IMR-90 (cell line): Measurements from ENCODE around the gene THAP5. TPM values are rescaled to one million over a fixed set of nuclear protein-coding genes. Genes with fewer than 3 reads are reported as not detected.

ENCODE experiments used
- ATAC-seq: fragments of 200-7000 bp; cut with Tn5 transposase; 2 replicates; pipeline ENCODE4 v1.9.1; 2020; ENCODE audit warnings: low read depth, mild to moderate bottlenecking, moderate library complexity
- BruUV-seq: library from RNA; stranded (reverse); fragments of 400-500 nt; replicated peaks from 2 replicates; lab custom pipeline; 2021; lab: Mats Ljungman, UMichigan
- CTCF ChIA-PET: fragments of 300-600 bp; formaldehyde crosslinking; extraction: SDS; loops from one replicate; lab custom pipeline; 2021; ENCODE audit warnings: antibody characterized with exemption; lab: Yijun Ruan, JAX
- POLR2A ChIA-PET: fragments of 300-600 bp; sonication (Branson Sonifier 250); formaldehyde crosslinking; loops from one replicate; lab custom pipeline; 2022; ENCODE audit warnings: antibody characterized with exemption; ENCODE audit not compliant: unreplicated experiment; lab: Charles Lee
- DNase-seq: peaks from one replicate; pipeline ENCODE4 v3.0.0; 2013
- H2AFZ ChIP-seq: replicated peaks from 2 replicates; pipeline ENCODE3; 2013; ENCODE audit warnings: low read length, mild to moderate bottlenecking; ENCODE audit not compliant: poor library complexity
- H2AK5ac ChIP-seq: 2 replicates; pipeline ENCODE4 v1.6.1; 2013; ENCODE audit warnings: low read depth, low read length, inconsistent platforms
- H2AK9ac ChIP-seq: replicated peaks from 2 replicates; pipeline ENCODE3; 2013; ENCODE audit warnings: mild to moderate bottlenecking, low read depth, low read length, moderate library complexity; ENCODE audit not compliant: poor library complexity
- H2BK120ac ChIP-seq: 2 replicates; pipeline ENCODE4 v1.6.1; 2013; ENCODE audit warnings: low read depth, low read length, inconsistent platforms
- H2BK15ac ChIP-seq: 3 replicates; pipeline ENCODE4 v1.6.1; 2013; ENCODE audit warnings: low read depth, low read length, inconsistent platforms
- H2BK20ac ChIP-seq: 2 replicates; pipeline ENCODE4 v1.6.1; 2013; ENCODE audit warnings: low read depth, mild to moderate bottlenecking, inconsistent platforms, low read length, moderate library complexity
- H2BK5ac ChIP-seq: 2 replicates; pipeline ENCODE4 v1.6.1; 2013; ENCODE audit warnings: mild to moderate bottlenecking, low read depth, low read length, inconsistent platforms; ENCODE audit not compliant: poor library complexity, severe bottlenecking
- H3K14ac ChIP-seq: replicated peaks from 2 replicates; pipeline ENCODE4 v1.6.1; 2013; ENCODE audit warnings: low read depth, low read length, inconsistent platforms
- H3K18ac ChIP-seq: 2 replicates; pipeline ENCODE4 v1.6.1; 2013; ENCODE audit warnings: low read depth, low read length, control low read depth
- H3K23ac ChIP-seq: 2 replicates; pipeline ENCODE4 v1.6.1; 2013; ENCODE audit warnings: low read depth, low read length, inconsistent platforms
- H3K27ac ChIP-seq: 2 replicates; pipeline ENCODE4 v1.5.1; 2013; ENCODE audit warnings: mild to moderate bottlenecking, control low read depth, low read length; ENCODE audit not compliant: insufficient read depth
- H3K27me3 ChIP-seq: 2 replicates; pipeline ENCODE4 v1.6.1; 2013; ENCODE audit warnings: low read length; ENCODE audit not compliant: control insufficient read depth, insufficient read depth
- H3K36me3 ChIP-seq: 2 replicates; pipeline ENCODE4 v1.6.1; 2013; ENCODE audit warnings: low read length, mixed read lengths; ENCODE audit not compliant: control insufficient read depth, insufficient read depth
- H3K4ac ChIP-seq: 2 replicates; pipeline ENCODE4 v1.6.1; 2013; ENCODE audit warnings: low read depth, low read length, inconsistent platforms
- H3K4me1 ChIP-seq: 2 replicates; pipeline ENCODE4 v1.6.1; 2013; ENCODE audit warnings: low read length, mixed read lengths; ENCODE audit not compliant: control insufficient read depth, insufficient read depth
- H3K4me2 ChIP-seq: 2 replicates; pipeline ENCODE4 v1.6.1; 2013; ENCODE audit warnings: low read depth, mild to moderate bottlenecking, control low read depth, low read length, moderate library complexity
- H3K4me3 ChIP-seq: 2 replicates; pipeline ENCODE4 v1.5.1; 2013; ENCODE audit warnings: low read depth, mild to moderate bottlenecking, control low read depth, low read length, moderate library complexity; ENCODE audit not compliant: insufficient read depth
- H3K56ac ChIP-seq: 2 replicates; pipeline ENCODE4 v1.6.1; 2013; ENCODE audit warnings: low read length, inconsistent platforms; ENCODE audit not compliant: insufficient read depth; ENCODE audit errors: extremely low read depth
- H3K79me1 ChIP-seq, 2 experiments: 2 replicates each; pipeline ENCODE4 v1.6.1; 2013; ENCODE audit warnings: low read length in 2 of 2, inconsistent platforms in 1 of 2, low read depth in 1 of 2
- H3K9ac ChIP-seq: 2 replicates; pipeline ENCODE4 v1.6.1; 2013; ENCODE audit warnings: low read depth, low read length, control low read depth
- H3K9me1 ChIP-seq: 2 replicates; pipeline ENCODE4 v1.6.1; 2013; ENCODE audit warnings: low read length, inconsistent platforms; ENCODE audit not compliant: insufficient read depth
- H3K9me3 ChIP-seq: 2 replicates; pipeline ENCODE4 v1.6.1; 2013; ENCODE audit warnings: low read length; ENCODE audit not compliant: control insufficient read depth, insufficient read depth
- H4K20me1 ChIP-seq: 2 replicates; pipeline ENCODE4 v1.6.1; 2013; ENCODE audit warnings: low read length, inconsistent platforms; ENCODE audit not compliant: insufficient read depth
- H4K5ac ChIP-seq: 2 replicates; pipeline ENCODE4 v1.6.1; 2013; ENCODE audit warnings: mild to moderate bottlenecking, low read depth, low read length, control low read depth
- H4K8ac ChIP-seq, 2 experiments: 2 replicates each; pipeline ENCODE4 v1.6.1; 2013; ENCODE audit warnings: low read depth in 2 of 2, low read length in 2 of 2, control low read depth in 1 of 2, inconsistent platforms in 1 of 2
- H4K91ac ChIP-seq: 2 replicates; pipeline ENCODE4 v1.6.1; 2013; ENCODE audit warnings: low read depth, low read length, inconsistent platforms; ENCODE audit not compliant: insufficient read depth
- MAFK ChIP-seq: IDR thresholded peaks from 2 replicates; pipeline ENCODE4 v1.6.1; 2012; ENCODE audit warnings: low read depth, low read length, improper control_type of control experiment
- MAZ ChIP-seq: IDR thresholded peaks from 2 replicates; pipeline ENCODE4 v1.6.1; 2012; ENCODE audit warnings: low read depth, mild to moderate bottlenecking, low read length, improper control_type of control experiment, moderate library complexity, borderline replicate concordance
- RCOR1 ChIP-seq: IDR thresholded peaks from 2 replicates; pipeline ENCODE4 v1.6.1; 2012; ENCODE audit warnings: mild to moderate bottlenecking, low read length, improper control_type of control experiment; ENCODE audit not compliant: insufficient replicate concordance
- WGBS, 2 experiments: methylation state at CpG; one replicate each; pipeline versions ENCODE4 v1.1.5 to v1.1.7; 2013; ENCODE audit warnings: missing lambda C conversion rate in 2 of 2; ENCODE audit not compliant: insufficient read length in 1 of 2; ENCODE audit errors: extremely low coverage in 2 of 2; 5-methylcytosine and 5-hydroxymethylcytosine counted together
- dilution Hi-C: fragments of 300-500 bp; cut with HindIII; formaldehyde crosslinking; loops from one replicate; pipeline ENCODE4 v1.14.3; 2018; ENCODE audit warnings: low sequenced_read_pairs; ENCODE audit not compliant: unreplicated experiment
- in situ Hi-C: fragments of 300-500 bp; cut with MboI; formaldehyde crosslinking; loops from 3 replicates; pipeline ENCODE4 v1.14.3; 2019; ENCODE audit warnings: low sequenced_read_pairs, inconsistent platforms, mixed read lengths
- intact Hi-C: fragments of 100-400 bp; cut with micrococcal nuclease; formaldehyde crosslinking; loops from 2 replicates; pipeline ENCODE4 v1.10.0; 2022
- polyA plus RNA-seq, 3 experiments: library from polyadenylated mRNA; depleted of rRNA; stranded (reverse); fragments of >200 nt; gene quantifications; 2 replicates each; pipeline ENCODE4 v1.2.3, GENCODE V29; 2012; ENCODE audit warnings: low replicate concordance in 1 of 3
- total RNA-seq: library from RNA; depleted of rRNA; stranded (reverse); fragments of >200 nt; gene quantifications from 2 replicates; pipeline ENCODE4 v1.2.3, GENCODE V29; 2012; rRNA removed

The THAP5 gene
- total and polyA plus RNA-seq, 2 of the 4 experiments (the other 2 are of a cell fraction) = 6.7 to 23.7 TPM

DNA sequence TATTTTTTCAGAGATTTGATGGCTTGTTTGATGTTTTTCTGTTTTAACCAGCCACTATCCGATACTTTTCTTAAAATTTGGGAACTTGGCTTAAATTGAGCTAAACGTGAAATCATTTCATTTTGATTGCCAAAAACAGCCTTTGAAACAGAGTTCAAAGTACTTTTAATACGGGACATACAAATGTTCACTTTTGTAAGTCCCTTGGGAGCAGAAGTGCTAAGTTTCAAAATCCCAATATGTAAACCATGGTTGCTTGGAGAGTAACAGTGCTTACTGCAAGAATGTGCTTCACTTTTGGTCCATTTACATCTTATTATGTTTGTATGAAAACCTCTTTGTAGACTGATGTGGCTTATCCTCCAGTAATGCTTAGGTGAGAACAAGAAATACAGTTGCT is 54.5 kb downstream of the THAP5 start:
- CTCF ChIA-PET = no interaction called here
- dilution Hi-C loops = no loop called here
- no peak overlapping the region for H2BK15ac ChIP-seq
- peaks cover 2% of the 10 kb centered on the region; the same call in 1 of the 2 replicates for H3K9me3 ChIP-seq
- H2AK5ac ChIP-seq = no peak overlapping the region
- 0% methylated on average over 1 of the region's 3 CpGs; no CpG with 5 or more reads in 1 of the 2 experiments for WGBS, 2 experiments
- H3K4me3 ChIP-seq = no peak overlapping the region
- no peak overlapping the region for H2BK5ac ChIP-seq
- no peak overlapping the region for H3K9ac ChIP-seq
- H3K27me3 ChIP-seq = no peaks in the 10 kb centered on the region
- in situ Hi-C loops = no loop called here
- H3K36me3 ChIP-seq = peaks cover 11% of the 10 kb centered on the region
- BruUV-seq = no TSS peak
- H4K91ac ChIP-seq = no peak overlapping the region
- H4K5ac ChIP-seq = no peak overlapping the region
- no peaks in the 10 kb centered on the region for H3K9me1 ChIP-seq
- no peak overlapping the region for H3K18ac ChIP-seq
- H4K8ac ChIP-seq = no peak overlapping the region
- H3K56ac ChIP-seq = no peak overlapping the region
- DNase-seq = no peak
- TF ChIP-seq MAFK (no peak), MAZ (no peak), RCOR1 (no peak)
- peaks cover 16 to 21% of the 10 kb centered on the region in 2 experiments for H3K79me1 ChIP-seq
- no peak overlapping the region for H3K4me2 ChIP-seq
- H2AFZ ChIP-seq = no peak overlapping the region
- no peaks in the 10 kb centered on the region for H4K20me1 ChIP-seq
- no peak overlapping the region for H3K4ac ChIP-seq
- H2BK20ac ChIP-seq = no peak overlapping the region
- POLR2A ChIA-PET = no interaction called here
- no peak overlapping the region for H2BK120ac ChIP-seq
- H2AK9ac ChIP-seq = no peak overlapping the region
- no peak overlapping the region for H3K27ac ChIP-seq
- no peak overlapping the region for H3K14ac ChIP-seq
- no peak for ATAC-seq
- H3K4me1 ChIP-seq = no peaks in the 10 kb centered on the region
- H3K23ac ChIP-seq = no peak overlapping the region
- intact Hi-C loops = no loop called here

Other genes starting within 250 kb of the THAP5 start
- 0.83 and 1.1 TPM in 2 replicates for gene NRCAM, start 113.3 kb downstream of the THAP5 start, total RNA-seq
- 0.43 and 0.46 TPM in 2 replicates for gene NRCAM, start 113.3 kb downstream of the THAP5 start, polyA plus RNA-seq (2012; rRNA removed)
- gene PNPLA8, start 43.6 kb downstream of the THAP5 start, total RNA-seq = 14.5 and 23.9 TPM in 2 replicates
- gene PNPLA8, start 43.6 kb downstream of the THAP5 start, polyA plus RNA-seq (2012; rRNA removed) = 6.1 and 7.0 TPM in 2 replicates
- 31.7 and 44.6 TPM in 2 replicates for gene DNAJB9, start 168 bp upstream of the THAP5 start, total RNA-seq
- gene DNAJB9, start 168 bp upstream of the THAP5 start, polyA plus RNA-seq (2012; rRNA removed) = 3.8 and 4.6 TPM in 2 replicates